GM13977 (cell line): Measurements from ENCODE around the gene NTN1.

Experiments used
- DNase-seq: peaks from one replicate; pipeline ENCODE4 v3.0.0; 2012; ENCODE audit warnings: low spot score
- CTCF ChIP-seq: IDR thresholded peaks from 2 replicates; pipeline ENCODE4 v1.5.1; 2012; ENCODE audit warnings: mild to moderate bottlenecking, control low read depth; ENCODE audit not compliant: insufficient read depth; ENCODE audit errors: extremely low read depth, missing control alignments
- in situ Hi-C: fragments of 300-500 bp; cut with MboI; formaldehyde crosslinking; loops from one replicate; pipeline ENCODE4 v1.12.0; 2022; ENCODE audit warnings: low sequenced_read_pairs, low pct_unique_long_range_greater_than_20kb, mixed read lengths, inconsistent platforms; ENCODE audit not compliant: unreplicated experiment

The NTN1 gene

DNA sequence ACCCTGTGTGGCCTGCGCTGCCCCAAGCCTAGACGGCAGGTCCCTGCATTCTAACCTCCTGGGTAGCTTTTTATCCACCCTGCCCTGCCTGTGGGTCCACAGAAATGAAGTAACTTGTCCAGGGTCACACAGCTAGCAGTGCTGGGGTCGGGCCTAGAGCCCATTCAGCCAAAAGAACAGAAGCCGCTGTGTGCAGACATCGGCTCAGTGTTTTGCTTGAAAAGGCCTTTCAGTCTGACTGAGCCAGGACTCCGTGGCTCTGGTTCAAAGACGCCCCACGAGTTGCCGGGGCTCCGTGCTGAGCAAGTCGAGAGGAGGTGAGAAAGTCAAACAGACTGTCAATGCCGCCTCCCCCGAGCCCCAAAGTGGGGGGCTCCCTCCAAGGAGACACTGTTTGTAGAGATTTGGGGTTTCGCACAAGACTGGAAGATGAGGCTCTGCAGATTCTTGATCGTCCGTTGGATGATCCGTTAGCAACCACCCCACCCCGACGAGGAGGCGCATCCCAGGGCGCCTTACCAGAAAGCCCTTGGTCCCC is 226.2 kb downstream of the NTN1 start:
- no peak for TF ChIP-seq CTCF
- in situ Hi-C loops, result no loop called here
- DNase-seq, result no peak

DNA sequence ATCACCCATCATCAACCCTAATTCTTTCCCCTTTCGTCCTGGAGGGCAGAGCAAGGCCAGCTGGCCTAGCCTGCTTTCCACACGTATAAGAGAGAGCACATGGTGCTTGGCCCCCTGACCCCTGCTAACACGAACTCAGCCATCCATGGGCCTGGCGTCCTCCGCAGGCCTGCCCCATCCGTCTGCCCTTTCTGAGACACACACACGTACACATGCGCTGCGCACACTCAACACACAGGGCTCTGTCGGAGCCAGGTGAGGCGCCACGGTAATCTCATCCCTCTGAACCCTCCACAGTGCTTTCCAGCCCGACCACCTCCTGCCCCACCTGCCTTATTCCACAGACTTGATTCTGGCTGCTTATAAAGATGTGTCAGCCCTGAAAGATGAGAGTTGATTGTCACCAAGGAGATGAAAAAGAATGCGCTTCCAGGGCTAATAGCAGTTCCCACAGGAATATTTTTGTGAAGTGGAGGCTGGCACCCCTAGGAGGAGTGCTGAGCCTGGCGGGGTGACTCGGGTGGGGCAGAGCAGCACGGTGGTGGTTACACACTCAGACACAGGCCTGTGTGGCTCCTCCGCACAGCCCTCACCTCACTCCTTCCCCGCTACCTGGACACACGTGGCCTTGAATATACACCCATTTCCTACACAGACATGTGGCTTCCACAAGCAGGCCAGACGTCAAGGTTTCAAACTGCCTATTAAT is 228.1 kb downstream of the NTN1 start:
- no peak for DNase-seq
- no peak for TF ChIP-seq CTCF
- in situ Hi-C loops, result no loop called here

GRCh38 chr17:9251273-9251672 is 230.0 kb downstream of the NTN1 start:
- no peak for DNase-seq
- in situ Hi-C loops, result no loop called here
- TF ChIP-seq CTCF, result no peak

DNA sequence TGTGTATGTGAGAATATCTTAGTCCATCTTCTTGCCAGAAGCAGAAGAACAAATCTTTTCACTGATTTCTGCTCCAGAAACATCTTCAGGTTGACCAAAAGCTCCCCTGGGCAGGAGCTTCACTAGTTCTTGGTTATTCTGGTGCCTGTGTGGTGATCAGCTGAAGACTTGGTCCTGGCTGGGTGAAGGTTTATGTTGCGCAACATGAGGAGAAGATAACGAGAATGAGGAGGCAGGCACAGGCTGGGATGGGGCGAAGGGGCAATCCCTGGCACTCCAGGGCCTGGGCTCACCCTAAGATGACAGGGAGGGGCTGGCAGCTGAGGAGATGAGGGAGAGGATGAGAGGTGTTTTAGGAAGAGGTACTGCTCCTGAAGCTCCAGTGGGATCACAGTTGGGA is 232.0 kb downstream of the NTN1 start:
- in situ Hi-C loops, result no loop called here
- no peak for DNase-seq
- no peak for TF ChIP-seq CTCF

- DNase-seq, result no peak
- no peak for TF ChIP-seq CTCF
- in situ Hi-C loops, result no loop called here
Measured at GRCh38 chr17:9254841-9255240, 233.5 kb downstream of the NTN1 start.

DNA sequence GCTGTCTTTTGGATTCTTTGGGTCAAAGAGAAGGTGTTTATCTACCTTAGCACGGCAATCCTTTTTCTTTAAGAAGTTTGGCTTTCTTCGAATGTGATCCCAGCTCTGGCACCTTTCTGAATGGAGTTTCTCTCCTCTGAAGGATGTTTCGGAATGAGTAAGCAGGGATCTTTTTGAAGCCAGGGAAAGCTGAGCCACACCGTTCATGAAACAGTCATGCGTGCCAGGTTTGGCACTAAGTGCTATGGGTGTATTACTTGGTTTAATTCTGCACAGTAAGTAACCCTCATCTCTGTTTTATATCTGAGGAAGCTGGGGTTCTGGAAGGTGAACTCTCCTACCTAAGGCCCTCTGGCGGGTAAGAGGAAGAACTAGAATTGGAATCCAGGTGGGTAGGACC is 234.5 kb downstream of the NTN1 start:
- no peak for TF ChIP-seq CTCF
- DNase-seq, result no peak
- in situ Hi-C loops, result no loop called here
